ENCODE results near the gene MSI2.

The MSI2 gene

GRCh38 chr17:57357392-57357784, 101.1 kb downstream of the MSI2 start:
- Histone ChIP-seq H3K4me2 (ENCODE audit: low read length) (peak overlapping the region; percentile 100), H3K9me2 (replicated peaks; ENCODE audit: control insufficient read depth, low read length) (no peaks in the 10 kb centered on the region), H3K9me3 (ENCODE audit: control insufficient read depth, insufficient read depth, low read length) (no peaks in the 10 kb centered on the region), H3K4me1 (ENCODE audit: control insufficient read depth, low read length) (peaks cover 84% of the 10 kb centered on the region), H3K27me3 (ENCODE audit: control insufficient read depth, low read length) (no peaks in the 10 kb centered on the region), H4K20me1 (ENCODE audit: control insufficient read depth, insufficient read depth, low read depth, low read length) (no peaks in the 10 kb centered on the region), H3K27ac (ENCODE audit: low read depth, low read length) (peak overlapping the region; percentile 100), H3K4me3 (ENCODE audit: low read length) (peak overlapping the region; percentile 78), H3K79me2 (ENCODE audit: control insufficient read depth, low read length) (peaks cover 94% of the 10 kb centered on the region), H3K36me3 (ENCODE audit: control insufficient read depth, low read length) (peaks cover 39% of the 10 kb centered on the region), H3F3A (ENCODE audit: control insufficient read depth, insufficient read depth) (peaks cover 31% of the 10 kb centered on the region)
- TF ChIP-seq, protein P1, sequence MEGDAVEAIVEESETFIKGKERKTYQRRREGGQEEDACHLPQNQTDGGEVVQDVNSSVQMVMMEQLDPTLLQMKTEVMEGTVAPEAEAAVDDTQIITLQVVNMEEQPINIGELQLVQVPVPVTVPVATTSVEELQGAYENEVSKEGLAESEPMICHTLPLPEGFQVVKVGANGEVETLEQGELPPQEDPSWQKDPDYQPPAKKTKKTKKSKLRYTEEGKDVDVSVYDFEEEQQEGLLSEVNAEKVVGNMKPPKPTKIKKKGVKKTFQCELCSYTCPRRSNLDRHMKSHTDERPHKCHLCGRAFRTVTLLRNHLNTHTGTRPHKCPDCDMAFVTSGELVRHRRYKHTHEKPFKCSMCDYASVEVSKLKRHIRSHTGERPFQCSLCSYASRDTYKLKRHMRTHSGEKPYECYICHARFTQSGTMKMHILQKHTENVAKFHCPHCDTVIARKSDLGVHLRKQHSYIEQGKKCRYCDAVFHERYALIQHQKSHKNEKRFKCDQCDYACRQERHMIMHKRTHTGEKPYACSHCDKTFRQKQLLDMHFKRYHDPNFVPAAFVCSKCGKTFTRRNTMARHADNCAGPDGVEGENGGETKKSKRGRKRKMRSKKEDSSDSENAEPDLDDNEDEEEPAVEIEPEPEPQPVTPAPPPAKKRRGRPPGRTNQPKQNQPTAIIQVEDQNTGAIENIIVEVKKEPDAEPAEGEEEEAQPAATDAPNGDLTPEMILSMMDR (IDR thresholded peaks at IDR 0.05; ENCODE audit: low read depth, low read length, poor library complexity, severe bottlenecking), result no peak
- TF ChIP-seq EZH2phosphoT487 (IDR thresholded peaks at IDR 0.05; ENCODE audit: borderline replicate concordance, low read length), result no peak

GRCh38 chr17:57357830-57358430, 101.6 kb downstream of the MSI2 start:
- no peaks in the 10 kb centered on the region for H3K27me3 ChIP-seq (ENCODE audit: control insufficient read depth, low read length)
- TF ChIP-seq, protein P1 (IDR thresholded peaks at IDR 0.05; ENCODE audit: low read depth, low read length, poor library complexity, severe bottlenecking), result no peak
- no peak for TF ChIP-seq EZH2phosphoT487 (IDR thresholded peaks at IDR 0.05; ENCODE audit: borderline replicate concordance, low read length)
- peaks cover 42% of the 10 kb centered on the region for H3K36me3 ChIP-seq (ENCODE audit: control insufficient read depth, low read length)
- H4K20me1 ChIP-seq (ENCODE audit: control insufficient read depth, insufficient read depth, low read depth, low read length), result 0 out of 2 replicates have a peak, but pooled peaks cover under 1% of the 10 kb centered on the region
- peaks cover 94% of the 10 kb centered on the region for H3K79me2 ChIP-seq (ENCODE audit: control insufficient read depth, low read length)
- peaks cover 83% of the 10 kb centered on the region for H3K4me1 ChIP-seq (ENCODE audit: control insufficient read depth, low read length)
- peak overlapping the region; percentile 100 for H3K27ac ChIP-seq (ENCODE audit: low read depth, low read length)
- peak overlapping the region; percentile 78 for H3K4me3 ChIP-seq (ENCODE audit: low read length)
- H3K9me3 ChIP-seq (ENCODE audit: control insufficient read depth, insufficient read depth, low read length), result no peaks in the 10 kb centered on the region
- H3K9me2 ChIP-seq (replicated peaks; ENCODE audit: control insufficient read depth, low read length), result no peaks in the 10 kb centered on the region
- H3F3A ChIP-seq (ENCODE audit: control insufficient read depth, insufficient read depth), result peaks cover 31% of the 10 kb centered on the region
- peak overlapping the region; percentile 100 for H3K4me2 ChIP-seq (ENCODE audit: low read length)

DNA sequence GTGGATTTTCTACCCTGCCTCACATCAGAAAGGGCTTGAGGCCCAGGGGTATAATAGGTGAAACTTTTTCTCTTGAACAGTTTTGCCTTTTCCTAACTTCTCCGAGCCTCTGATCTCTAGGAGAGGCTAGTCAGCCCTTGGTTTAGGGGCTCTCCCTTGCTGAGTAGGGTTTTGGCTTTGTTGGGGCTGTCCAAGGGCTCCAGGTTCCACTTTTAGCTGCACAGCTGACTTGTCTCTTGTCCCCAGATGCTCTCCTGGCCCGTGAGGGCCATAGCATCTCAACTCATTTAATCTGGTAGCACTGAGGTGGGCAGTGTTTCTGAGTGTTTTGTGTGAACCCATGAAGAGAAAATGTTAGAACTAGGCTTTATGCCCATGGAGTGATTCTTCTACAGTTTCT, 103.9 kb downstream of the MSI2 start:
- TF ChIP-seq, protein P1 (IDR thresholded peaks at IDR 0.05; ENCODE audit: low read depth, low read length, poor library complexity, severe bottlenecking), result no peak
- no peak for TF ChIP-seq EZH2phosphoT487 (IDR thresholded peaks at IDR 0.05; ENCODE audit: borderline replicate concordance, low read length)
- Histone ChIP-seq H3K4me1 (ENCODE audit: control insufficient read depth, low read length) (peaks cover 83% of the 10 kb centered on the region), H4K20me1 (ENCODE audit: control insufficient read depth, insufficient read depth, low read depth, low read length) (0 out of 2 replicates have a peak, but pooled peaks cover 3% of the 10 kb centered on the region), H3K9me2 (replicated peaks; ENCODE audit: control insufficient read depth, low read length) (no peaks in the 10 kb centered on the region), H3K79me2 (ENCODE audit: control insufficient read depth, low read length) (peaks cover 91% of the 10 kb centered on the region), H3K9me3 (ENCODE audit: control insufficient read depth, insufficient read depth, low read length) (no peaks in the 10 kb centered on the region), H3K4me2 (ENCODE audit: low read length) (0 out of 2 replicates have a peak overlapping the region, but pooled peaks have one; percentile 7), H3K27me3 (ENCODE audit: control insufficient read depth, low read length) (no peaks in the 10 kb centered on the region), H3K27ac (ENCODE audit: low read depth, low read length) (no peak overlapping the region), H3K4me3 (ENCODE audit: low read length) (no peak overlapping the region), H3K36me3 (ENCODE audit: control insufficient read depth, low read length) (peaks cover 42% of the 10 kb centered on the region), H3F3A (ENCODE audit: control insufficient read depth, insufficient read depth) (peaks cover 24% of the 10 kb centered on the region)

Measured in DOHH2 (cell line).